NCI-H524 treated with DMSO at 0.1 percent for 48 hours (cell line): ENCODE results near the gene GON7.
"Not testable (repeated sequence)": the region's sequence is repeated elsewhere in the genome, so short reads cannot be mapped to it uniquely, and the experiment has no call there.

Source experiments
- DNase-seq: peaks from one replicate; lab custom pipeline; 2025; lab: John Stamatoyannopoulos, UW

GON7 gene

DNA sequence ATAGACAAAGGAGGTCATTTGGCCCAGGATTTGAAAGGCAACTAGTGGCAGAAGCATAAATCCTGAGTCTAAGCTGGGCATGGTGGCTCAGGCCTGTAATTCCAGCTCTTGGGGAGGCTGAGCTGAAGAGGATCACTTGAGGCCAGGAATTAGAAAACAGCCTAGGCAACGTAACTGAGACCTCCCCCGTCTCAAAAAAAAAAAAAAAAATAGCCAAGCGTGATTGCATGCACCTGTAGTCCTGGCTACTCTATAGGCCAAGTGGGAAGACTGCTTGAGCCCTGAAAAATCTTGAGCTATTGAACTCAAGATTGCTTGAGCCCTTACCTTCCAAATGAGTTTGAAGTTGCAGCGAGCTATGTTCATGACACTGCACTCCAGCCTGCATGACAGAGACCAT lies 7.8 kb downstream of the GON7 start:
- no peak for DNase-seq

DNA sequence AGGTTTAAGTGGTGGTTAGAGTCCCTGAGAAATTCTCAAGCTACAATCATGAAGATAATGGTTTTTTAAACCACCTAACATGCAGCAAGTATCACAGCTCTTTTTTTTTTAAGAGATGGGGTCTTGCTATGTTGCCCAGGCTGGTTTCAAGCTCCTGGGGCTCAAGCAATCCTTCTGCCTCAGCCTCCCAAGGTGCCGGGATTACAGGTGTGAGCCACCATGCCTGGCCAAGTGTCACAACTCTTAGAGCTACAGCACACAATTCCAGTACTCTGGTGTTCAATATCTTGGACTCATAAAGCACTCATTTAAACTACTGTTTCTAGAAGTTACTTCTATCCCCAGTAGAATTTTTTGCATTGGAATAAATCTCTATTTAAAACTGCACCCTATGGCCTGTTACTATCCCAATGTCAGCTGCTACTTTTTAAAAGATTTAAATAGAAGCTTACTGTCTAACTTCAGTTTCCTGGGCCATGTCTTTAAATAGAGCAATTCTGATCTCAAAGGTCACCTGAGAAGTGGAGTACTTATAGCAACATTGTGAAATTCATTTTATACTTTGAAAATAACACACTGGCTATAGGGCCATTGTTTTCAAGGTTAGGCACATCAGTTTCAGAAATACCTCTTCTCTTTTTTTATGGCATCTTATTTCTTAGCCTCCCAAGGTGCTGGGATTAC lies 11.4 kb downstream of the GON7 start:
- DNase-seq: no peak

GRCh38 chr14:93186956-93187355 lies 19.9 kb downstream of the GON7 start:
- no peak for DNase-seq

DNA sequence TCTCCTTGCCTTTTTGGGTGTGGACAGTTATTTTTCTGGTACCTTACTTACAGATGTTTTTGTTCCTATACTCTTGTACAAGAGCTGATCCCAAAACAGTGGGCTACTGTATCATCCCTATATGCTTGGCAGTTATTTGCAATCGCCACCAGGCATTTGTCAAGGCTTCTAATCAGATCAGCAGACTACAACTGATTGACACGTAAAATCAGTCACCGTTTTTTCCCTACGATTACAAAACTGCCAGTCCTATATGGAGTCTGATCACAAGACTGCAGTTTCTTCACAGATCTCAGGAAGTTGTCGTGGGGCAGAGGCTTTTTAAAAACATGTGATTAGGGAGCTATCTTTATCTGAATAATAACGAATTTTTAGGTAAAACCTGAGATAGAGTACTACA lies 20.4 kb downstream of the GON7 start:
- no peak for DNase-seq

DNA sequence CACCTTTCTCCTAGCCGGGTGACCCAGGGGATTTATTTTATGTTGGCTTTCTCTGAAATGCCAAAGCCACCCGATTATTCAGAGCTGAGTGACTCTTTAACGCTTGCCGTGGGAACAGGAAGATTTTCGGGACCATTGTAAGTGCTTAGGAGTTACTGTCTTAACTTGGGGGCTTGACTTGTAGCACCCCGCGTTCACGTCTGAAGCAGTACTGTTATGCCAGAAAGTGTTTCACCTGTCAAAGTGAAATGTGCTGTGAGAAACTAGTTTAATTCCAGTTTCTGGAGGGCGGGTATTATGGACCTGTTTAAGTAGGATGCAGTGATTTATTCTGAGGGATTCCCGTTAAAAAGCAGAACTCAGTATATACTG lies 21.5 kb downstream of the GON7 start:
- DNase-seq: no peak

- peak; percentile 41 for DNase-seq
Observed at GRCh38 chr14:93184391-93185348, 22.2 kb downstream of the GON7 start, which contains the start of the genes LYSET and MOAP1. Gene LYSET (plus strand): TSS chr14:93185317. CDS start chr14:93185406, 89 bp downstream. Gene MOAP1 (minus strand): TSS chr14:93184897. CDS start chr14:93184242, 655 bp downstream.

GRCh38 chr14:93183596-93184317 lies 23.1 kb downstream of the GON7 start:
- no peak for DNase-seq

DNA sequence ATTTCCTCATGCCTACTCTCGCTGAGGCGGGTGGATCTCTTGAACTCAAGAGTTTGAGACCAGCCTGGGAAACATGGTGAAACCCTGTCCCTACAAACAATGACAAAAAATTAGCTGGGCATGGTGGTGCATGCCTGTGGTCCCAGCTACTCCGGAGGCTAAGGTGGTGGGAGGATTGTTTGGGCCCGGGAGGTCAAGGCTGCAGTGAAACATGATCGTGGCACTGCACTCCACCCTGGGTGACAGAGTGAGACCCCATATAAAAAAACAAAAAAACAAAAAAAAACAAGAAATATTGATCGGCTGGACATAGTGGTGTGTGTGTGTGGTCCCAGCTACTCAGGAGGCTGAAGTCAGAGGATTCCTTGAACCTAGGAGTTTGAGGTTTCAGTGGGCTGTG lies 31.4 kb downstream of the GON7 start:
- DNase-seq: no peak

DNA sequence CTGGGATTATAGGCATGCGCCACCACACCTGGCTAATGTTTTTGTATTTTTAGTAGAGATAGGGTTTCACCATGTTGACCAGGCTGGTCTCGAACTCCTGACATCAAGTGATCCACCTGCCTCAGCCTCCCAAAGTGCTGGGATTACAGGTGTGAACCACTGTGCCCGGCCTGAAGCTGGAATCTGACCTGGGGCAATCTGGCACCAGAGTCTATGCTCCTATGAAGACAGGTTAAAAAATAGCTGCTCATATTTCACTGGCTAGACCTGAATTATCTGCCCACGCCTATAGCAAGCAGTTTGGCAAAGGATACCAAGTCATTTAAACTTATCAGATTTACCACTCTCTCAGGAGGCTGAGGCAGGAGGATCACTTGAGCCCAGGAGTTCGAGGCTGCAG lies 32.1 kb downstream of the GON7 start:
- not testable (repeated sequence) for DNase-seq

DNA sequence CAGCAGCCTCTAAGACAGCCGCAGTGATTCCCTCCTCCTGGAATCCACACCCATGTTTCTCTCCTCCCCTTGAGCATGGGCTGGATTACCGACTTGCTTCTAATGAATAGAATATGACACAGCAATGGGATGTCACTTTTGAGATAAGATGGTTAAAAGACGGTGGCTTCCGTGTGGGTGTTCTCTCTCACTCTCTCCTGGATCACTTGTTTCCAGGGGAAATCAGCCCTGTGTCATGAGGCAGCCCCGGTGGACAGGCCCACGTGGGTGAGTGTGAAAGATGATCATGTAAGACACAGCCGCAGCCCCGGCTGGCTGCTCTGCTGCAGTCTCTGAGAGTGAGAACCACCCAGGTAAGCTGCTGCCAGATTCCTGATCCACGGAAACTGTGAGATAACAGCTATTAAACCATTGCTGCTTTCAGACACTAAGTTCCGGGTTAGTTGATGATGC lies 32.9 kb downstream of the GON7 start:
- no peak for DNase-seq

DNA sequence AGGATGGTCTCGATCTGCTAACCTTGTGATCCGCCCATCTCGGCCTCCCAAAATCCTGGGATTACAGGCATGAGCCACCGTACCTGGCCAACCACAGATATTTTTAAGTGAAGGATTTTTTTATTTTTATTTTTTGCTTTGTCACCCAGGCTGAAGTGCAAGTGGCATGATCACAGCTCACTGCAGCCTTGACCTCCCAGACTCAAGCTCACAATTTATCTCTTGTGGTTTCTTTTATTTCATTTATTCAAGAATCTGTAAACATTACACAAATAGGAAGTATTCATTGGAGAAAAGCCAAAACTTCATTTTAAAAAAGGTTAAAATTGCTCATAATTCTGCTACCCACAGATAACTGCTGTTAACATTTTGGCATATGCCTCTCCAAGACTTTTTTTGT lies 35.5 kb downstream of the GON7 start:
- DNase-seq: no peak

- DNase-seq: not testable (repeated sequence)
Observed at GRCh38 chr14:93170141-93170540, 36.7 kb downstream of the GON7 start.

GRCh38 chr14:93169619-93170018 lies 37.2 kb downstream of the GON7 start:
- DNase-seq: not testable (repeated sequence)

DNA sequence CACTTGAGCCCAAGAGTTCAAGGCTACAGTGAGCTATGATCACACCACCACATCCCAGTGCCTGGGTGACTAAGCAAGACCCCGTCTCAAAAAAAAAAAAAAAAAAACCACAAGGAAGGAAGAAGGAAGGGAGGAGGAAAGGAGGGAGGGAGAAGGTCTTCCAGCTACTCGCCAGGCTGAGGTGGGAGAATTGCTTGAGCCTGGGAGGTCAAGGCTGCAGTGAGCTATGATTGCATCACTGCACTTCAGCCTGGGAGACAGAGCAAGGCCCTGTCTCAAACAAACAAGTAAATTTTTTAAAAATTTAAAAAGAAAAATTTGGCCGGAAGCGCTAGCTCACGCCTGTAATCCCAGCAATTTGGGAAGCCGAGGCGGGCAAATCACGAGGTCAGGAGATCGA lies 38.3 kb downstream of the GON7 start:
- DNase-seq: not testable (repeated sequence)

GRCh38 chr14:93165271-93166265 lies 41.3 kb downstream of the GON7 start:
- not testable (repeated sequence) for DNase-seq

DNA sequence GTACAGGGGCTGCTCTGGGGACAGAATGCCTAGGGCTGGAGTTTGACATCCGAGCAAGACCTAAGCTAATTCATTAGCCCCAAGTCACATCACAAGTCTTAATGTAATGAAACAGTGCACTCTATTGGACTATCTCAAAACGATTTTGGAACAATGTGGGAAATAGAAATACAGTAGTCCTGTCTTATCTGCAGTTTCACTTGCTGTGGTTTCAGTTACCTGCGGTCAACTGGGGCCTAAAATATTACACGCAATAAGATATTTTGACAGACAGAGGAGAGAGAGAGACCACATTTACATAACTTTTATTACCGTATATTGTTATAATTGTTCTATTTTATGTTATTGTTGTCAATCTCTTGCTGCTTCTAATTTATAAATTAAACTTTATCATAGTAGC lies 43.3 kb downstream of the GON7 start:
- DNase-seq: no peak

- DNase-seq: no peak
Observed at GRCh38 chr14:93161411-93161940, 45.4 kb downstream of the GON7 start.

DNA sequence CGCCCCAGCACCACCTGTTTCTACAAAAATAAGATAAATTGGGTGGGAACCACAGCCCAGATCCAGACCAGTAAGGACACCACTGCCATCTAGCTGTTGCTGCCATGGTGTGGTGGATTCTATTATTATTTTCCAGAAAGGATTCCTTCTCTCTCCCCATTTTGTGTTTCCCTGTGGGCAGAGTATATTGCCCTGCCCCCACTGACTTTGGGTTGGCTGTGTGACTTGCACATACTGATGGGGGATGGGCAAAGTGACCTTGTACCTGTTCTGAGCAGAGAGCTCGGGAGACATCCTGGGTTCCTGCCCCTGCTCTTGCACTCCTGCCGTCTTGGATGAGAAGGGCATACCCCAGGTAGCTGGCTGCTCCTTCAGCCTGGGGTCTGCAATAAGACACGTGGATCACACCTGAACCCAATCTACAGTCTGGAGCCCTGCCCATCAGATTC lies 46.5 kb downstream of the GON7 start:
- peak; percentile 53 for DNase-seq

DNA sequence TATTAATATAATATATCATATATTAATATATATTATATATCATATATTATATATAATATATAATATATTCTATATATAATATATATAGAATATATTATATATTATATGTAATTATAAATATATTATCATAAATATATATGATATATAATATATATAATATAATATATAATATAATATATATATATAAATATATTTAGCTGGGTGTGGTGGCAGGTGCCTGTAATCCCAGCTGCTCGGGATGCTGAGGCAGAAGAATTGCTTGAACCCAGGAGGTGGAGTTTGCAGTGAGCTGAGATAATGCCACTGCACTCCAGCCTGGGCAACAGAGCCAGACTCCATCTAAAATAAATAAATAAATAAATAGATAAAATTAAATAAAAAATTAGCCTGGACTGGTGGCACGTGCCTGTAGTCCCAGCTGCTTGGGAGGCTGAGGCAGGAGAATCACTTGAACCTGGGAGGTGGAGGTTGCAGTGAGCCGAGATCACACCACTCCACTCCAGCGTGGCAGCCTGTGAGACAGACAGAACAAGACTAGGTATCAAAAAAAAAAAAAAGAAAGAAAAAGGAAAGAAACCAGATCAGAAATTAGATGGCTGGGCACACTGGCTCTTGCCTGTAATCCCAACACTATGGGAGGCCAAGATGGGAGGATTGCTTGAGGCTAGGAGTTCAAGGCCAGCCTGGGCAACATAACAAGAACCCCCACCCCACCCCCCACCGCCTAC lies 47.1 kb downstream of the GON7 start:
- DNase-seq: not testable (repeated sequence)

- DNase-seq: not testable (repeated sequence)
Observed at GRCh38 chr14:93158349-93158748, 48.5 kb downstream of the GON7 start.
